Endothelial cell of umbilical vein (primary cell): ENCODE results near the gene VIPR1. TPM values are rescaled to one million over a fixed set of nuclear protein-coding genes. Genes with fewer than 3 reads are reported as not detected.
A peak's percentile ranks its signal among the peaks of the same experiment; 100 is the strongest.

Experiments
- BruUV-seq: library from RNA; stranded (reverse); fragments of 400-500 nt; replicated peaks from 2 replicates; lab custom pipeline; 2021; lab: Mats Ljungman, UMichigan
- CTCF ChIA-PET: fragments of 300-600, 350-600 bp; sonication (Branson Sonifier 250); formaldehyde crosslinking; loops from one replicate; lab custom pipeline; 2021; ENCODE audit warnings: antibody characterized with exemption, inconsistent platforms; lab: Charles Lee
- POLR2A ChIA-PET: fragments of 300-600, 350-600 bp; sonication (Branson Sonifier 250); formaldehyde crosslinking; loops from one replicate; lab custom pipeline; 2021; ENCODE audit warnings: antibody characterized with exemption, inconsistent platforms; lab: Charles Lee
- DNase-seq: peaks from one replicate; pipeline ENCODE4 v3.0.0-alpha.2; 2011; ENCODE audit warnings: low read depth, low spot score
- FAIRE-seq: peaks from 2 replicates; lab custom pipeline; 2011; peaks lifted over from hg19 to GRCh38; lab: Jason Lieb, UNC
- H2AFZ ChIP-seq: 2 replicates; pipeline ENCODE4 v1.6.0; 2012; ENCODE audit warnings: low read depth, low read length, control low read depth, inconsistent platforms
- H3K27ac ChIP-seq: 2 replicates; pipeline ENCODE4 v1.5.1; 2011; ENCODE audit warnings: low read depth, mild to moderate bottlenecking, control low read depth, low read length, moderate library complexity; ENCODE audit not compliant: insufficient read depth
- H3K27me3 ChIP-seq, 2 experiments: 2 replicates each; pipeline versions ENCODE4 v1.6.0 to v1.6.1; 2011; ENCODE audit warnings: low read length in 2 of 2, mixed read lengths in 1 of 2; ENCODE audit not compliant: control insufficient read depth in 2 of 2, insufficient read depth in 2 of 2
- H3K36me3 ChIP-seq, 2 experiments: 2 replicates in 1 of 2; 3 replicates in 1 of 2; pipeline ENCODE4 v1.5.1; 2011; ENCODE audit warnings: low read length in 2 of 2, mild to moderate bottlenecking in 1 of 2, moderate library complexity in 1 of 2; ENCODE audit not compliant: control insufficient read depth in 2 of 2, insufficient read depth in 2 of 2; ENCODE audit errors: extremely low read depth in 1 of 2
- H3K4me1 ChIP-seq: 3 replicates; pipeline ENCODE4 v1.5.1; 2011; ENCODE audit warnings: mild to moderate bottlenecking, low read length; ENCODE audit not compliant: control insufficient read depth, insufficient read depth; ENCODE audit errors: extremely low read depth
- H3K4me2 ChIP-seq: 2 replicates; pipeline ENCODE4 v1.6.1; 2011; ENCODE audit warnings: low read length, control low read depth, mixed read lengths; ENCODE audit not compliant: insufficient read depth
- H3K4me3 ChIP-seq, 3 experiments: fragments of 200-600 bp in 1 of 3; sonication (generic), shearing (Covaris generic) in 1 of 3; replicated peaks in 1 of 3; 2 replicates each; pipeline ENCODE4 v1.5.1; 2011 to 2016; ENCODE audit warnings: control low read depth in 3 of 3, low read length in 3 of 3, mild to moderate bottlenecking in 2 of 3, inconsistent platforms in 1 of 3, low read depth in 1 of 3, moderate library complexity in 1 of 3; ENCODE audit not compliant: insufficient read depth in 1 of 3
- H3K79me2 ChIP-seq: 2 replicates; pipeline ENCODE4 v1.6.0; 2012; ENCODE audit warnings: low read length, inconsistent platforms; ENCODE audit not compliant: control insufficient read depth, insufficient read depth
- H3K9ac ChIP-seq: replicated peaks from 2 replicates; pipeline ENCODE3; 2011; ENCODE audit warnings: low read length, control low read depth; ENCODE audit not compliant: insufficient read depth; ENCODE audit errors: extremely low read depth
- H3K9me1 ChIP-seq: replicated peaks from 3 replicates; pipeline ENCODE4 v1.6.0; 2011; ENCODE audit warnings: mild to moderate bottlenecking, low read length; ENCODE audit not compliant: control insufficient read depth, insufficient read depth; ENCODE audit errors: extremely low read depth
- H3K9me3 ChIP-seq: replicated peaks from 2 replicates; pipeline ENCODE4 v1.5.1; 2012; ENCODE audit warnings: low read length, inconsistent platforms; ENCODE audit not compliant: control insufficient read depth, insufficient read depth
- H4K20me1 ChIP-seq: replicated peaks from 2 replicates; pipeline ENCODE3; 2011; ENCODE audit warnings: mild to moderate bottlenecking, low read length; ENCODE audit not compliant: control insufficient read depth, insufficient read depth; ENCODE audit errors: extremely low read depth
- JUN ChIP-seq: IDR thresholded peaks from 2 replicates; pipeline ENCODE4 v1.6.1; 2011; ENCODE audit warnings: borderline replicate concordance, low read depth; ENCODE audit not compliant: insufficient read length, insufficient read depth
- dilution Hi-C: fragments of 300-500 bp; cut with MboI; formaldehyde crosslinking; loops from one replicate; pipeline ENCODE4 v1.15.0; 2019; ENCODE audit warnings: low sequenced_read_pairs; ENCODE audit not compliant: extremely low pct_ligation_motif_present
- intact Hi-C: fragments of 100-400 bp; cut with micrococcal nuclease; formaldehyde crosslinking; loops from one replicate; pipeline ENCODE4 v1.10.0; 2022
- polyA plus RNA-seq, 4 experiments: library from polyadenylated mRNA; depleted of rRNA in 3 of 4; stranded (reverse) in 3 of 4; unstranded in 1 of 4; fragments of >200 nt; gene quantifications; 2 replicates each; pipeline versions ENCODE4 v1.2.1 to v1.2.3, GENCODE V29; 2011 to 2012; ENCODE audit warnings: missing spikeins in 1 of 4
- total RNA-seq: library from RNA; stranded (reverse); gene quantifications from 2 replicates; pipeline ENCODE4 v1.2.3, GENCODE V29; 2021
- TF ChIP-seq, protein P1 (sequence below), 2 donors: IDR thresholded peaks; 1 replicate in 1 of 2; 2 replicates in 1 of 2; pipeline ENCODE4 v1.5.1; 2011; ENCODE audit warnings: low read length in 2 of 2, mild to moderate bottlenecking in 2 of 2, moderate library complexity in 2 of 2, control low read depth in 1 of 2, inconsistent platforms in 1 of 2, low read depth in 1 of 2; ENCODE audit not compliant: insufficient read depth in 1 of 2; ENCODE audit errors: extremely low read depth in 1 of 2

The VIPR1 gene
- total and polyA plus RNA-seq, 2 donors (not counting 3 experiments of a cell fraction or from before 2014, with no cell fraction given): 3.8 to 4.7 TPM

DNA sequence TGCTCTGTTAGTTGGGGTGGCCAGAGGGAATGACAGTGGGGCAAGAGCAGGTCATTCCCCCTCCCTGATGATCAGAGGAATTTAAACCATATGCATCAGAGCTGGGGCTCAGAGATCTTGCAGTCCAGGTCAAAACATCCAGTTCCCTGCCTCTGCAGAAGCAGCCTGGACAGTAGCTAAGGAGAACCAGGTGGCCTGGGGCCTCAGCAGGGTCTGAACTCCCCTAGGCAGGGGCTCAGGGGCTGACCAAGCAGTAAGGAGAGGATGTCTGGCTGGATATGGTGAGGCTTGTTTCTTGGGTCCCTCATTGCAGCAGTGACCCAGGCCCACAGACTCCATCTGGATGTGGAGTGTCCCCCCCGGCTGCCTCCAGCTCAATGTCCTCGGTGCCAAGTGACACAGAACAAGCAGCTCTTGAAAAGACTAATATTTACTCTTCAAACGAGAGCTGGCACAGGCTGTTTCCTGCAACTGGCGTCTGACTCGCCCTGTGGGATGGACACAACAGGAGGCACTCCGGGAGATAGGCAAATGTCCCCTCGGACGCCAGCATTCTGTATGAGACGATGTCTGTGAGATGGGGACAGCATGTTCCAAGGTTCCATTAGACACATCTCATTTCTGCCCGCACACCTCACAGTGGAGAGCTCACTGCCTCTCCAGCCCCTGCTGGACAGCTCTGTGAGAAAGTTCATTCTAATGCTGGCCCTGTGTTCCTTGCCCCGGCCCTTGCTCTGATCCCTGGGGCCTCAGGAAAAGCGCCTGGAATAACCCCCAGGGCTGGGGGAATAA lies 42.2 kb downstream of the VIPR1 start:
- intact Hi-C loops: no loop called here
- no TSS peak for BruUV-seq
- CTCF ChIA-PET: interaction anchor here (0.8 to 9.7 kb wide), 12 partner anchors 8 to 315 kb away, joined by 3 to 80 read pairs (median 4); partner anchors contain the start of gene VIPR1

More for the DNA sequence above, 42.2 kb downstream of the VIPR1 start:
- Histone ChIP-seq H3K4me1 (no peaks in the 10 kb centered on the region), H3K27me3 (no peaks in the 10 kb centered on the region), H3K4me2 (no peak overlapping the region), H3K9me1 (no peaks in the 10 kb centered on the region), H3K36me3 (peaks cover 0 to 4% of the 10 kb centered on the region in 2 experiments), H3K9me3 (no peaks in the 10 kb centered on the region), H4K20me1 (no peaks in the 10 kb centered on the region), H3K4me3 (no peak overlapping the region), H3K27ac (no peak overlapping the region), H3K79me2 (no peaks in the 10 kb centered on the region), H2AFZ (no peak overlapping the region), H3K9ac (no peak overlapping the region)
- no peak for TF ChIP-seq JUN
- TF ChIP-seq, protein P1, sequence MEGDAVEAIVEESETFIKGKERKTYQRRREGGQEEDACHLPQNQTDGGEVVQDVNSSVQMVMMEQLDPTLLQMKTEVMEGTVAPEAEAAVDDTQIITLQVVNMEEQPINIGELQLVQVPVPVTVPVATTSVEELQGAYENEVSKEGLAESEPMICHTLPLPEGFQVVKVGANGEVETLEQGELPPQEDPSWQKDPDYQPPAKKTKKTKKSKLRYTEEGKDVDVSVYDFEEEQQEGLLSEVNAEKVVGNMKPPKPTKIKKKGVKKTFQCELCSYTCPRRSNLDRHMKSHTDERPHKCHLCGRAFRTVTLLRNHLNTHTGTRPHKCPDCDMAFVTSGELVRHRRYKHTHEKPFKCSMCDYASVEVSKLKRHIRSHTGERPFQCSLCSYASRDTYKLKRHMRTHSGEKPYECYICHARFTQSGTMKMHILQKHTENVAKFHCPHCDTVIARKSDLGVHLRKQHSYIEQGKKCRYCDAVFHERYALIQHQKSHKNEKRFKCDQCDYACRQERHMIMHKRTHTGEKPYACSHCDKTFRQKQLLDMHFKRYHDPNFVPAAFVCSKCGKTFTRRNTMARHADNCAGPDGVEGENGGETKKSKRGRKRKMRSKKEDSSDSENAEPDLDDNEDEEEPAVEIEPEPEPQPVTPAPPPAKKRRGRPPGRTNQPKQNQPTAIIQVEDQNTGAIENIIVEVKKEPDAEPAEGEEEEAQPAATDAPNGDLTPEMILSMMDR (IDR thresholded peaks at IDR 0.05; ENCODE audit: extremely low read depth in 1 of 2, insufficient read depth in 1 of 2, low read depth in 1 of 2, low read length in 2 of 2): peak; percentile 14 to 36
- peak; percentile 66 for FAIRE-seq
- dilution Hi-C loops: no loop called here
- POLR2A ChIA-PET: no interaction called here
- DNase-seq: peak; percentile 36
